Panc1 (cell line): Measurements from ENCODE around the gene TMEM97. TPM values are rescaled to one million over a fixed set of nuclear protein-coding genes. Genes with fewer than 3 reads are reported as not detected.
A peak's percentile ranks its signal among the peaks of the same experiment; 100 is the strongest.

ENCODE experiments used
- ATAC-seq: fragments of 200-7000 bp; cut with Tn5 transposase; 2 replicates; pipeline ENCODE4 v1.9.1; 2020; ENCODE audit warnings: mild to moderate bottlenecking, moderate library complexity
- BruUV-seq: library from RNA; stranded (reverse); fragments of 400-500 nt; replicated peaks from 2 replicates; lab custom pipeline; 2021; lab: Mats Ljungman, UMichigan
- CTCF ChIA-PET: fragments of 300-600 bp; sonication (Branson Sonifier 250); formaldehyde crosslinking; loops from one replicate; lab custom pipeline; 2022; ENCODE audit warnings: antibody characterized with exemption; lab: Charles Lee
- POLR2A ChIA-PET: fragments of 300-600 bp; sonication (Branson Sonifier 250); formaldehyde crosslinking; loops from one replicate; lab custom pipeline; 2022; ENCODE audit warnings: antibody characterized with exemption; lab: Charles Lee
- DNase-seq: peaks from one replicate; pipeline ENCODE4 v3.0.0-alpha.2; 2010; ENCODE audit warnings: low read depth, low spot score
- H3K27ac ChIP-seq: 2 replicates; pipeline ENCODE4 v1.5.1; 2011; ENCODE audit warnings: mild to moderate bottlenecking, low read length, inconsistent platforms
- H3K27me3 ChIP-seq: fragments of 200-500 bp; sonication (Bioruptor generic); 2 replicates; pipeline ENCODE4 v1.6.0; 2014; ENCODE audit warnings: low read length, inconsistent platforms; ENCODE audit not compliant: control insufficient read depth, insufficient read depth
- H3K36me3 ChIP-seq: fragments of 200-500 bp; sonication (Bioruptor generic); 2 replicates; pipeline ENCODE4 v1.5.1; 2014; ENCODE audit warnings: inconsistent platforms, mild to moderate bottlenecking, low read length, moderate library complexity; ENCODE audit not compliant: control insufficient read depth, insufficient read depth
- H3K4me1 ChIP-seq: 2 replicates; pipeline ENCODE4 v1.5.1; 2011; ENCODE audit warnings: inconsistent platforms, mild to moderate bottlenecking, low read length, moderate library complexity; ENCODE audit not compliant: control insufficient read depth, insufficient read depth
- H3K4me3 ChIP-seq, 2 experiments: 2 replicates each; pipeline ENCODE4 v1.5.1; 2011 to 2012; ENCODE audit warnings: low read depth in 2 of 2, low read length in 2 of 2, mild to moderate bottlenecking in 2 of 2, inconsistent platforms in 1 of 2, moderate library complexity in 1 of 2
- H3K9me3 ChIP-seq: fragments of 200-500 bp; sonication (Bioruptor generic); 2 replicates; pipeline ENCODE4 v1.5.1; 2014; ENCODE audit warnings: low read depth, mild to moderate bottlenecking, inconsistent platforms, low read length, moderate library complexity; ENCODE audit not compliant: control insufficient read depth, insufficient read depth
- CTCF ChIP-seq: fragments of 450-650 bp; IDR thresholded peaks from 2 replicates; pipeline ENCODE4 v1.5.1; 2017; ENCODE audit warnings: mild to moderate bottlenecking
- POLR2AphosphoS5 ChIP-seq: IDR thresholded peaks from 2 replicates; pipeline ENCODE4 v1.6.1; 2012; ENCODE audit warnings: mild to moderate bottlenecking, low read depth, low read length, moderate library complexity
- REST ChIP-seq, 2 experiments: IDR thresholded peaks; 2 replicates each; pipeline ENCODE4 v1.6.1; 2011 to 2012; ENCODE audit warnings: low read depth in 2 of 2, control low read depth in 1 of 2, low read length in 1 of 2, mild to moderate bottlenecking in 1 of 2, moderate library complexity in 1 of 2; ENCODE audit not compliant: insufficient read depth in 1 of 2
- SIN3A ChIP-seq: IDR thresholded peaks from 2 replicates; pipeline ENCODE4 v1.6.1; 2012; ENCODE audit warnings: low read depth, mild to moderate bottlenecking, low read length, moderate library complexity, borderline replicate concordance; ENCODE audit not compliant: insufficient read depth
- TCF7L2 ChIP-seq: IDR thresholded peaks from 2 replicates; pipeline ENCODE4 v1.6.1; 2011; ENCODE audit warnings: mild to moderate bottlenecking, low read depth, low read length, inconsistent platforms
- in situ Hi-C: cut with HindIII; loops from 2 replicates; pipeline ENCODE4 v1.10.0; 2016; ENCODE audit warnings: low sequenced_read_pairs, low pct_unique_long_range_greater_than_20kb
- intact Hi-C: fragments of 100-400 bp; cut with micrococcal nuclease; formaldehyde crosslinking; loops from one replicate; pipeline ENCODE4 v1.10.0; 2022; ENCODE audit not compliant: unreplicated experiment
- total RNA-seq: library from RNA; stranded (reverse); gene quantifications from one replicate; pipeline ENCODE4 v1.2.1, GENCODE V29; 2021; ENCODE audit not compliant: unreplicated experiment

TMEM97 gene
- total RNA-seq, 1 experiment from 2014 or later = 78.7 TPM

GRCh38 chr17:28369684-28370034 lies 50.7 kb downstream of the TMEM97 start:
- DNase-seq = no peak

GRCh38 chr17:28370035-28370743 lies 51.2 kb downstream of the TMEM97 start, which contains the start of gene VTN:
VTN (minus strand) TSS chr17:28370307; CDS start chr17:28370203, 104 bp downstream.
- POLR2A ChIA-PET = interaction anchor here (0.6 to 1.0 kb wide), 3 partner anchors 13 to 156 kb away, joined by 3 to 5 read pairs (median 4); partner anchors contain the start of gene POLDIP2
- ATAC-seq (peak; percentile 5; the same call in 1 of the 2 replicates), DNase-seq (no peak)
- no TSS peak for BruUV-seq
- H3K36me3 ChIP-seq = no peaks in the 10 kb centered on the region
- H3K9me3 ChIP-seq = no peaks in the 10 kb centered on the region
- CTCF ChIA-PET = no interaction called here
- peaks cover 27% of the 10 kb centered on the region for H3K4me1 ChIP-seq
- H3K27ac ChIP-seq = peak within 1 kb of the TSS; percentile 84
- H3K27me3 ChIP-seq = no peaks in the 10 kb centered on the region
- peak within 1 kb of the TSS; percentile 65 to 93 for H3K4me3 ChIP-seq
- TF ChIP-seq POLR2AphosphoS5 (no peak), SIN3A (no peak), CTCF (no peak), TCF7L2 (no peak), REST (IDR thresholded peaks at IDR 0.05; ENCODE audit: insufficient read depth in 1 of 2, low read depth in 2 of 2, low read length in 1 of 2) (no peak)
- in situ Hi-C loops (no loop called here), intact Hi-C loops (no loop called here)

More at GRCh38 chr17:28369684-28370034, 50.7 kb downstream of the TMEM97 start:
- Histone ChIP-seq H3K27ac (no peak overlapping the region; the same call in 1 of the 2 replicates), H3K27me3 (no peaks in the 10 kb centered on the region), H3K4me1 (peaks cover 27% of the 10 kb centered on the region), H3K36me3 (no peaks in the 10 kb centered on the region), H3K4me3 (no peak overlapping the region), H3K9me3 (no peaks in the 10 kb centered on the region)
- TF ChIP-seq REST (IDR thresholded peaks at IDR 0.05; ENCODE audit: insufficient read depth in 1 of 2, low read depth in 2 of 2, low read length in 1 of 2) = no peak
- no peak for TF ChIP-seq SIN3A
- no peak for TF ChIP-seq TCF7L2
- TF ChIP-seq CTCF = no peak; the same call in 1 of the 2 replicates
- TF ChIP-seq POLR2AphosphoS5 = no peak
- intact Hi-C loops (no loop called here), in situ Hi-C loops (no loop called here)
- ChIA-PET CTCF (no interaction called here), POLR2A (interaction anchor here (0.6 to 1.0 kb wide), 4 partner anchors 12 to 156 kb away, joined by 3 to 5 read pairs (median 4); partner anchors contain the start of gene POLDIP2)
- ATAC-seq = no peak
- no TSS peak for BruUV-seq
